MM.1S (cell line): Measurements from ENCODE around the gene KRTAP12-3.

ENCODE experiments used
- DNase-seq: peaks from one replicate; pipeline ENCODE4 v3.0.0-alpha.2; 2015
- H2AFZ ChIP-seq: fragments of 300-600 bp; sonication (generic); 2 replicates; pipeline ENCODE4 v1.6.0; 2016; ENCODE audit warnings: antibody characterized with exemption, low read length
- H3F3A ChIP-seq: fragments of 300-600 bp; sonication (generic); 2 replicates; pipeline ENCODE4 v1.6.1; 2016; ENCODE audit warnings: mild to moderate bottlenecking, antibody characterized with exemption, low read length, moderate library complexity, mixed read lengths; ENCODE audit not compliant: insufficient read depth
- H3K27ac ChIP-seq: fragments of 300-600 bp; sonication (generic); 2 replicates; pipeline ENCODE4 v1.5.1; 2016; ENCODE audit warnings: mild to moderate bottlenecking, low read length
- H3K27me3 ChIP-seq: fragments of 300-600 bp; sonication (generic); replicated peaks from 2 replicates; pipeline ENCODE4 v1.6.0; 2016; ENCODE audit warnings: low read length; ENCODE audit not compliant: insufficient read depth
- H3K36me3 ChIP-seq: fragments of 300-600 bp; sonication (generic); replicated peaks from 2 replicates; pipeline ENCODE4 v1.6.1; 2016; ENCODE audit warnings: mild to moderate bottlenecking, low read length, mixed read lengths; ENCODE audit not compliant: insufficient read depth
- H3K4me1 ChIP-seq: fragments of 300-600 bp; sonication (generic); 2 replicates; pipeline ENCODE4 v1.6.1; 2016; ENCODE audit warnings: low read length, mixed read lengths
- H3K4me2 ChIP-seq: fragments of 300-600 bp; sonication (generic); 2 replicates; pipeline ENCODE4 v1.6.0; 2016; ENCODE audit warnings: low read depth, low read length
- H3K4me3 ChIP-seq: fragments of 300-600 bp; sonication (generic); 2 replicates; pipeline ENCODE4 v1.5.1; 2016; ENCODE audit warnings: low read length, mixed read lengths
- H3K79me2 ChIP-seq: fragments of 300-600 bp; sonication (generic); 2 replicates; pipeline ENCODE4 v1.6.1; 2016; ENCODE audit warnings: mixed run types, low read length, mixed read lengths
- H3K9ac ChIP-seq: fragments of 300-600 bp; sonication (generic); 2 replicates; pipeline ENCODE4 v1.6.1; 2016; ENCODE audit warnings: low read length, mixed read lengths
- H3K9me2 ChIP-seq: fragments of 300-600 bp; sonication (generic); replicated peaks from 2 replicates; pipeline ENCODE4 v1.6.1; 2016; ENCODE audit warnings: mild to moderate bottlenecking, low read length, mixed read lengths; ENCODE audit not compliant: insufficient read depth
- H3K9me3 ChIP-seq: fragments of 300-600 bp; sonication (generic); replicated peaks from 2 replicates; pipeline ENCODE4 v1.6.1; 2016; ENCODE audit warnings: mild to moderate bottlenecking, low read length, mixed read lengths; ENCODE audit not compliant: insufficient read depth
- H4K20me1 ChIP-seq: fragments of 300-600 bp; sonication (generic); 2 replicates; pipeline ENCODE4 v1.6.1; 2016; ENCODE audit warnings: mild to moderate bottlenecking, low read length, moderate library complexity, mixed read lengths; ENCODE audit not compliant: insufficient read depth
- CTCF ChIP-seq: fragments of 300-600 bp; sonication (generic); IDR thresholded peaks from 2 replicates; pipeline ENCODE4 v1.5.1; 2016; ENCODE audit warnings: antibody characterized with exemption, low read length, mixed read lengths
- EZH2 ChIP-seq: fragments of 300-600 bp; sonication (generic); optimal IDR thresholded peaks from 2 replicates; pipeline ENCODE3; 2017; ENCODE audit warnings: low read depth, mild to moderate bottlenecking, antibody characterized with exemption, low read length, mixed read lengths
- EZH2phosphoT487 ChIP-seq: fragments of 300-600 bp; sonication (generic); IDR thresholded peaks from 2 replicates; pipeline ENCODE4 v1.6.1; 2018; ENCODE audit warnings: antibody characterized with exemption, low read length

KRTAP12-3 gene

GRCh38 chr21:44650265-44650972 lies 7.3 kb upstream of the KRTAP12-3 start:
- H3K36me3 ChIP-seq, result no peaks in the 10 kb centered on the region
- H3K27me3 ChIP-seq, result peaks cover 86% of the 10 kb centered on the region
- H3K9me3 ChIP-seq, result no peaks in the 10 kb centered on the region
- no peaks in the 10 kb centered on the region for H3F3A ChIP-seq
- H3K9me2 ChIP-seq, result no peaks in the 10 kb centered on the region
- no peaks in the 10 kb centered on the region for H3K4me1 ChIP-seq
- H3K4me2 ChIP-seq, result no peak overlapping the region
- no peak overlapping the region for H3K27ac ChIP-seq
- no peak overlapping the region for H2AFZ ChIP-seq
- TF ChIP-seq CTCF (no peak), EZH2 (no peak), EZH2phosphoT487 (no peak)
- no peak overlapping the region for H3K4me3 ChIP-seq
- no peaks in the 10 kb centered on the region for H3K79me2 ChIP-seq
- DNase-seq, result no peak
- no peak overlapping the region for H3K9ac ChIP-seq
- H4K20me1 ChIP-seq, result no peaks in the 10 kb centered on the region

DNA sequence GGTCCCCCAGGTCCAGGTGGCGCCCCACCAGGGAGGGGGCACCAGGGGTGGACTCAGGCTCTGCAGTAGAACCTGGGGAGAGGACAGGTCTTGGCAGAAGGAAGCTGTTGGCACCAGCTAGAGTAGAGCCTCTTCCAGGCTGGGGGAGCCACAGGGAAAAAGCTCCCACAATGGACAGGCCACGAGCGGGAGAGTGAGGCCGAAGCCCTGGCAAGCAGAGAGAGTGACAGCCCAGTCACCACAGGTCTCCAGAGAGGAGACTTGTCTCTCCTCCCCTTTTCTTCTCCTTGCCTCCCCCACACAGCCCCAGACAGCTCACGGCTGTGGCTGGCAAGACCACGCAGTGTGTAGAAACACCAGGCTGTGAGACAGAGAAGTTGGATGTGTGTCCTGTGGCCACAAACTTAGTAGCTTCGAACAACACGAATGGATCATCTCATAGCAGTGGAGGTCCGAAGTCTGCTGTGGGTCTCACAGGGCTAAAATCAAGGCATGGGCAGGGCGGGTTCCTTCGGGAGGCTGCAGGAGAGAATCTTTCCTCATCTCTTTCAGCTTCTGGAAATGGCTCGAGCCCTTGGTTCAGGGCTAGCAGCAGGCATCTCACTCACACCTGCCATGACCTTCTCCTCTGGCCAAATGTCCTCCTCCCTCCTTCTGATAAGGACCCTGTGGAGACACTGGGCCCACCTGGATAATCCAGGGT lies 6.6 kb upstream of the KRTAP12-3 start:
- Histone ChIP-seq H3K36me3 (no peaks in the 10 kb centered on the region), H3K9me3 (no peaks in the 10 kb centered on the region), H3K27ac (no peak overlapping the region), H3K9ac (no peak overlapping the region), H3K4me3 (no peak overlapping the region), H3K27me3 (peaks cover 84% of the 10 kb centered on the region), H3K4me1 (no peaks in the 10 kb centered on the region), H3F3A (no peaks in the 10 kb centered on the region), H4K20me1 (no peaks in the 10 kb centered on the region), H3K79me2 (no peaks in the 10 kb centered on the region), H3K9me2 (no peaks in the 10 kb centered on the region), H3K4me2 (no peak overlapping the region), H2AFZ (no peak overlapping the region)
- TF ChIP-seq EZH2, result no peak
- no peak for TF ChIP-seq CTCF
- no peak for TF ChIP-seq EZH2phosphoT487
- DNase-seq, result no peak

DNA sequence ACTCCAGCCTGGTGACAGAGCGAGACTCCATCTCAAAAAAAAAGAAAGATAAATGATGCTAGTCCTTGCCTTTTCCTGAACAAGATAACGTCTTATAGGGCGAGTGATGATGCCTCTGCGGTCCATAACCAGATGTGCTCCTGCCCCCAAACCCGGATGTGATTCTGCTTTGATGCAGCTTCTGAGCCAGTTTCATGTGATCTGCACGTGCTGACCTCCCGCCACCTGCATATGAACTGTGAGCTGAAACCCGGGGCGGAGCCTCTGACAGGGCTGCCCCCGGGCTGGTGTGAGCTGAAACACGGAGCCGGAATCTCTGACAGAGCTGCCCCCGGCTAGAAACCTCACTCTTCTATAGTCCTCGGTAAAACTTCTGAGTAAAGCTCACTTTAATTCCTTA lies 4.6 kb upstream of the KRTAP12-3 start:
- no peak for TF ChIP-seq EZH2
- no peak for TF ChIP-seq EZH2phosphoT487
- no peak for TF ChIP-seq CTCF
- peak; percentile 40 for DNase-seq
- Histone ChIP-seq H3F3A (no peaks in the 10 kb centered on the region), H3K27me3 (peaks cover 83% of the 10 kb centered on the region), H3K79me2 (no peaks in the 10 kb centered on the region), H3K9me3 (no peaks in the 10 kb centered on the region), H3K9ac (no peak overlapping the region), H4K20me1 (no peaks in the 10 kb centered on the region), H3K4me3 (no peak overlapping the region), H2AFZ (no peak overlapping the region), H3K27ac (no peak overlapping the region), H3K36me3 (no peaks in the 10 kb centered on the region), H3K4me1 (no peaks in the 10 kb centered on the region), H3K4me2 (no peak overlapping the region), H3K9me2 (no peaks in the 10 kb centered on the region)
